HCT116 (cell line): ENCODE results near the gene CENPE. TPM values are rescaled to one million over a fixed set of nuclear protein-coding genes. Genes with fewer than 3 reads are reported as not detected.

Experiments used
- ATAC-seq: fragments of 200-7000 bp; cut with Tn5 transposase; 2 replicates; pipeline ENCODE4 v1.9.1; 2020; ENCODE audit warnings: mild to moderate bottlenecking, moderate library complexity
- BruUV-seq: library from RNA; stranded (reverse); fragments of 400-500 nt; replicated peaks from 2 replicates; lab custom pipeline; 2021; lab: Mats Ljungman, UMichigan
- CTCF ChIA-PET: fragments of 300-600 bp; sonication (Branson Sonifier 250); formaldehyde crosslinking; loops from one replicate; lab custom pipeline; 2021; ENCODE audit warnings: antibody characterized with exemption; lab: Charles Lee
- POLR2A ChIA-PET: fragments of 300-600, 350-600 bp; sonication (Branson Sonifier 250); formaldehyde crosslinking; loops from one replicate; lab custom pipeline; 2021; ENCODE audit warnings: antibody characterized with exemption; lab: Charles Lee
- RAD21 ChIA-PET, 2 experiments: fragments of 300-600 bp; sonication (Branson Sonifier 250); formaldehyde crosslinking; loops; one replicate each; lab custom pipeline; 2023; ENCODE audit warnings: low total read pairs in 2 of 2; ENCODE audit not compliant: uncharacterized antibody in 2 of 2, unreplicated experiment in 2 of 2, low non-redundant PET in 1 of 2; lab: Charles Lee
- DNase-seq: peaks from one replicate; pipeline ENCODE4 v3.0.0-alpha.2; 2010; ENCODE audit warnings: low read depth, low spot score
- H2AFZ ChIP-seq: fragments of 200-600 bp; shearing (Covaris generic), sonication (generic); 2 replicates; pipeline ENCODE4 v1.6.1; 2017; ENCODE audit warnings: low read depth, mixed run types, mixed read lengths, antibody characterized with exemption, low read length; ENCODE audit not compliant: poor library complexity, severe bottlenecking
- H3K27ac ChIP-seq: 2 replicates; pipeline ENCODE4 v1.5.1; 2012; ENCODE audit warnings: low read depth, low read length
- H3K27me3 ChIP-seq: fragments of 200-600 bp; sonication (generic); 2 replicates; pipeline ENCODE4 v1.6.1; 2016; ENCODE audit warnings: mixed run types, low read length, mixed read lengths; ENCODE audit not compliant: insufficient read depth
- H3K36me3 ChIP-seq, 2 experiments: fragments of 200-500 bp in 1 of 2; fragments of 200-600 bp in 1 of 2; sonication (Bioruptor generic) in 1 of 2; sonication (generic) in 1 of 2; 2 replicates each; pipeline versions ENCODE4 v1.5.1 to v1.6.1; 2014 to 2016; ENCODE audit warnings: low read length in 2 of 2, inconsistent platforms in 1 of 2, mixed read lengths in 1 of 2, mixed run types in 1 of 2; ENCODE audit not compliant: insufficient read depth in 2 of 2, control insufficient read depth in 1 of 2
- H3K4me1 ChIP-seq, 2 experiments: fragments of 200-600 bp in 1 of 2; sonication (generic) in 1 of 2; 2 replicates each; pipeline versions ENCODE4 v1.5.1 to v1.6.1; 2012 to 2017; ENCODE audit warnings: low read length in 2 of 2, inconsistent platforms in 1 of 2, mild to moderate bottlenecking in 1 of 2, mixed read lengths in 1 of 2, mixed run types in 1 of 2, moderate library complexity in 1 of 2; ENCODE audit not compliant: insufficient read depth in 2 of 2, control insufficient read depth in 1 of 2
- H3K4me2 ChIP-seq: fragments of 200-600 bp; sonication (generic); 2 replicates; pipeline ENCODE4 v1.6.1; 2017; ENCODE audit warnings: mixed run types, low read length, mixed read lengths
- H3K4me3 ChIP-seq, 2 experiments: fragments of 200-600 bp in 1 of 2; sonication (generic) in 1 of 2; replicated peaks in 1 of 2; 2 replicates each; pipeline ENCODE4 v1.5.1; 2011 to 2016; ENCODE audit warnings: low read length in 2 of 2, control low read depth in 1 of 2, low read depth in 1 of 2, mild to moderate bottlenecking in 1 of 2, mixed read lengths in 1 of 2, mixed run types in 1 of 2
- H3K79me2 ChIP-seq: fragments of 200-600 bp; sonication (generic); 2 replicates; pipeline ENCODE4 v1.6.1; 2017; ENCODE audit warnings: mild to moderate bottlenecking, mixed run types, low read length, moderate library complexity, mixed read lengths; ENCODE audit not compliant: insufficient read depth
- H3K9ac ChIP-seq: fragments of 200-600 bp; sonication (generic); 2 replicates; pipeline ENCODE4 v1.6.1; 2016; ENCODE audit warnings: low read length, mixed read lengths
- H3K9me2 ChIP-seq: fragments of 200-600 bp; sonication (generic), shearing (Covaris generic); 2 replicates; pipeline ENCODE4 v1.6.1; 2017; ENCODE audit warnings: mixed run types, mild to moderate bottlenecking, moderate library complexity; ENCODE audit not compliant: insufficient read depth
- H3K9me3 ChIP-seq, 2 experiments: fragments of 200-500 bp in 1 of 2; fragments of 200-600 bp in 1 of 2; sonication (Bioruptor generic) in 1 of 2; sonication (generic) in 1 of 2; 2 replicates each; pipeline ENCODE4 v1.6.1; 2014 to 2017; ENCODE audit warnings: low read length in 2 of 2, mixed read lengths in 2 of 2, inconsistent platforms in 1 of 2, low read depth in 1 of 2, mild to moderate bottlenecking in 1 of 2, mixed run types in 1 of 2, moderate library complexity in 1 of 2; ENCODE audit not compliant: control insufficient read depth in 1 of 2, insufficient read depth in 1 of 2
- H4K20me1 ChIP-seq: fragments of 200-600 bp; sonication (generic), shearing (Covaris generic); 2 replicates; pipeline ENCODE4 v1.6.1; 2017; ENCODE audit warnings: mixed run types, mild to moderate bottlenecking, moderate library complexity; ENCODE audit not compliant: insufficient read depth
- CBX3 ChIP-seq: IDR thresholded peaks from 2 replicates; pipeline ENCODE4 v1.6.1; 2012; ENCODE audit warnings: low read depth
- CEBPB ChIP-seq: IDR thresholded peaks from 2 replicates; pipeline ENCODE4 v1.6.1; 2012; ENCODE audit warnings: low read depth
- EZH2 ChIP-seq: fragments of 200-600 bp; sonication (generic); IDR thresholded peaks from 2 replicates; pipeline ENCODE4 v1.6.1; 2017; ENCODE audit warnings: antibody characterized with exemption, mixed run types
- EZH2phosphoT487 ChIP-seq: fragments of 200-600 bp; IDR thresholded peaks from 2 replicates; pipeline ENCODE4 v1.6.1; 2018; ENCODE audit warnings: antibody characterized with exemption, borderline replicate concordance
- FOSL1 ChIP-seq: IDR thresholded peaks from 2 replicates; pipeline ENCODE4 v1.6.1; 2012; ENCODE audit warnings: low read depth
- POLR2AphosphoS5 ChIP-seq: IDR thresholded peaks from 2 replicates; pipeline ENCODE4 v1.6.1; 2011; ENCODE audit warnings: mild to moderate bottlenecking, low read depth, low read length, moderate library complexity
- RAD21 ChIP-seq: IDR thresholded peaks from 2 replicates; pipeline ENCODE4 v1.6.1; 2012; ENCODE audit warnings: low read depth, mild to moderate bottlenecking
- SIN3A ChIP-seq: IDR thresholded peaks from 2 replicates; pipeline ENCODE4 v1.6.1; 2012; ENCODE audit warnings: low read depth
- TCF7L2 ChIP-seq: IDR thresholded peaks from 2 replicates; pipeline ENCODE4 v1.7.0; 2011; ENCODE audit warnings: borderline replicate concordance, inconsistent platforms; ENCODE audit not compliant: insufficient read depth, insufficient read length; ENCODE audit errors: extremely low read depth
- YY1 ChIP-seq: IDR thresholded peaks from 2 replicates; pipeline ENCODE4 v1.6.1; 2011; ENCODE audit warnings: low read length, low read depth, moderate library complexity, mild to moderate bottlenecking; ENCODE audit not compliant: insufficient replicate concordance; ENCODE audit errors: extremely low read depth
- ZFX ChIP-seq: fragments of 450-650 bp; IDR thresholded peaks from 2 replicates; pipeline ENCODE4 v1.6.1; 2017
- ZNF274 ChIP-seq: fragments of 200-500 bp; sonication (Bioruptor generic); IDR thresholded peaks from 2 replicates; pipeline ENCODE4 v1.6.1; 2014; ENCODE audit warnings: mild to moderate bottlenecking, low read depth, low read length, inconsistent platforms
- intact Hi-C: fragments of 100-400 bp; cut with micrococcal nuclease; formaldehyde crosslinking; loops from 2 replicates; pipeline ENCODE4 v1.10.0; 2022
- total RNA-seq: library from RNA; stranded (reverse); gene quantifications from one replicate; pipeline ENCODE4 v1.2.1, GENCODE V29; 2021; ENCODE audit not compliant: unreplicated experiment
- TF ChIP-seq, protein P1 (sequence below): IDR thresholded peaks from 2 replicates; pipeline ENCODE4 v1.6.1; 2012
- TF ChIP-seq, protein P2 (sequence below): IDR thresholded peaks from 2 replicates; pipeline ENCODE4 v1.6.1; 2012
- TF ChIP-seq, protein P3 (sequence below): IDR thresholded peaks from 2 replicates; pipeline ENCODE4 v1.6.1; 2012; ENCODE audit warnings: low read depth

CENPE gene
- total RNA-seq, 1 experiment from 2014 or later = 31.3 TPM

DNA sequence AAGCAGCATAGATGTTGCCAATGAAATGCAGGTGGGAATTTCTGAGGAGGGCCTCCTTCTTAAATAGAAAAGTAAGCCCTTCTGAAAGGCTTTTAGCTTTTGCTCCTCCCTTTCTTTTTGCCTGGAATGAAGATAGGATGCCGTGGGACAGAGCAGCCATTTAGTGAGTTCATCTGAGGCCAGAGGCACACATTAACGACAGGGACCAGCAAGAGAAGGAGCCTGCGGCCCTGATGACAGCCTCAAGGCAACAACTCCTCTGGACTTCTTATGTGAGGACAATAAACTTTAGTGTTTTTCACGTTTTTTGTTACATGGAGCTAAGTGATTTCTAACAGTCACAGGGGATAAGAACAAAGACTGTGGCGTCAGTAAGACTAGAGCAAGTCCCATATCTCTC, 97.5 kb downstream of the CENPE start:
- ATAC-seq (no peak), DNase-seq (no peak)
- no peaks in the 10 kb centered on the region for H4K20me1 ChIP-seq
- POLR2A ChIA-PET = no interaction called here
- no peak overlapping the region for H2AFZ ChIP-seq
- H3K4me1 ChIP-seq = peaks cover 0 to 10% of the 10 kb centered on the region in 2 experiments; a peak in 2 of 4 replicates
- H3K9me2 ChIP-seq = no peaks in the 10 kb centered on the region
- intact Hi-C loops = loop anchor here (10.0 kb wide), 1 partner anchor 834 kb away; no protein-coding TSS in a partner anchor
- RAD21 ChIA-PET = no interaction called here
- no peak overlapping the region for H3K27ac ChIP-seq
- no peaks in the 10 kb centered on the region for H3K9me3 ChIP-seq
- no peaks in the 10 kb centered on the region for H3K27me3 ChIP-seq
- no peaks in the 10 kb centered on the region for H3K36me3 ChIP-seq
- TF ChIP-seq RAD21 (no peak), CBX3 (no peak)
- H3K4me2 ChIP-seq = no peak overlapping the region
- H3K4me3 ChIP-seq = no peak overlapping the region
- CTCF ChIA-PET = interaction anchor here (1.2 to 3.2 kb wide), 3 partner anchors 54 to 670 kb away, joined by 4 to 23 read pairs (median 7); no protein-coding TSS in a partner anchor
- no peaks in the 10 kb centered on the region for H3K79me2 ChIP-seq
- BruUV-seq = no TSS peak
- no peak overlapping the region for H3K9ac ChIP-seq

DNA sequence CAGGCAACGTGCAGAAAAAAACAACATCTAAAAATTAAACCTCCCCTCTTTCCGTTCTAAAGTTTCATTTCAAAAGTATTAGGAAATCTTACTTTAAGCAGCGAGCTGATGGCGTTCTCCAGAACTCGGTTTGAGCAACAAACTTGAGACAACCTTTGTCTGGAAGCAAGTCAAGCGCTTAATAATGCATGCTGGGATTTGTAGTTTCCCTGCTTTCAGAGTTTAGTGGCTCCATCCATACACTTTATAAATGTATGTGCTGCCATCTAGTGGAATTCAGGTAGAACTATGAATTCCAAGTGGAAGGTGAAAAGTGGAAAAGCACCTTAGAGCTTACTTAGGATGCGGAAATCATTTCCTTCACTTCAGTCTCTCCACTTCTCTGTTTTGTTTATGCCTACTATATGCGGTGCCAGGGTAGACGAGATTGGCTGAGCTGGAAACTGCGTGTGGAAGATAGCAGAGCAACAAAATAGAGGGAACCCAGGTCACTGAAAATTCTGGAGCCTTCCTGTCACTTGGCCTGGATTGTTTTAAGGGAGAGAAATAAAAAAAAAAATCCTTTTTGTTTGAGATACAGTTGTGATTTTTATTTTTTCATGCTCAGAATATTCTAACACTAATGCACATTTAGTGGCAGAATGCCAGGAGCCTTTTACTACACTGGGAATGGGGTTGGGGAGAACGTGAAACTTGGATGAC, 98.3 kb downstream of the CENPE start, which contains the start of gene BDH2:
Gene BDH2, minus strand, starts transcription at position 144 of the 702 bp plus-strand sequence. CDS start 3,580 bp downstream, outside the sequence.
- CTCF ChIA-PET = interaction anchor here (0.7 to 3.2 kb wide), 11 partner anchors 9 to 686 kb away, joined by 3 to 23 read pairs (median 3); no protein-coding TSS in a partner anchor
- H2AFZ ChIP-seq = peak within 1 kb of the TSS; percentile 90
- ATAC-seq = peak; percentile 94
- H3K9me3 ChIP-seq = no peaks in the 10 kb centered on the region
- no TSS peak for BruUV-seq
- H4K20me1 ChIP-seq = no peaks in the 10 kb centered on the region
- POLR2A ChIA-PET = no interaction called here
- H3K27me3 ChIP-seq = no peaks in the 10 kb centered on the region
- intact Hi-C loops = loop anchor here (5.0 to 10.0 kb wide), 3 partner anchors 275 to 835 kb away; partner anchors contain the start of genes SLC39A8 and UBE2D3
- RAD21 ChIA-PET = interaction anchor here in 1 of 2 experiments (0.6 to 0.9 kb wide), 2 partner anchors 272 to 479 kb away, joined by 3 read pairs; partner anchors contain the start of gene UBE2D3
- no peaks in the 10 kb centered on the region for H3K79me2 ChIP-seq
- peaks cover 0 to 10% of the 10 kb centered on the region in 2 experiments; a peak in 2 of 4 replicates for H3K4me1 ChIP-seq
- H3K36me3 ChIP-seq = no peaks in the 10 kb centered on the region
- peak; percentile 79 for DNase-seq
- peak within 1 kb of the TSS; percentile 11 to 42; a peak in 3 of 4 replicates for H3K4me3 ChIP-seq
- peak within 1 kb of the TSS; percentile 59 for H3K4me2 ChIP-seq
- no peak within 1 kb of the TSS for H3K27ac ChIP-seq
- no peaks in the 10 kb centered on the region for H3K9me2 ChIP-seq
- no peak within 1 kb of the TSS for H3K9ac ChIP-seq
- TF ChIP-seq SIN3A (no peak), ZNF274 (no peak), POLR2AphosphoS5 (peak; percentile 25; the same call in 1 of the 2 replicates), YY1 (peak; percentile 71), EZH2phosphoT487 (no peak), CEBPB (peak; percentile 52; the same call in 1 of the 2 replicates), RAD21 (peak; percentile 89), CBX3 (peak; percentile 64; the same call in 1 of the 2 replicates), EZH2 (no peak), TCF7L2 (no peak), ZFX (no peak), FOSL1 (no peak)
- TF ChIP-seq, protein P1, sequence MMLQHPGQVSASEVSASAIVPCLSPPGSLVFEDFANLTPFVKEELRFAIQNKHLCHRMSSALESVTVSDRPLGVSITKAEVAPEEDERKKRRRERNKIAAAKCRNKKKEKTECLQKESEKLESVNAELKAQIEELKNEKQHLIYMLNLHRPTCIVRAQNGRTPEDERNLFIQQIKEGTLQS = no peak
- TF ChIP-seq, protein P2, sequence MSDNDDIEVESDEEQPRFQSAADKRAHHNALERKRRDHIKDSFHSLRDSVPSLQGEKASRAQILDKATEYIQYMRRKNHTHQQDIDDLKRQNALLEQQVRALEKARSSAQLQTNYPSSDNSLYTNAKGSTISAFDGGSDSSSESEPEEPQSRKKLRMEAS = no peak
- TF ChIP-seq, protein P3, sequence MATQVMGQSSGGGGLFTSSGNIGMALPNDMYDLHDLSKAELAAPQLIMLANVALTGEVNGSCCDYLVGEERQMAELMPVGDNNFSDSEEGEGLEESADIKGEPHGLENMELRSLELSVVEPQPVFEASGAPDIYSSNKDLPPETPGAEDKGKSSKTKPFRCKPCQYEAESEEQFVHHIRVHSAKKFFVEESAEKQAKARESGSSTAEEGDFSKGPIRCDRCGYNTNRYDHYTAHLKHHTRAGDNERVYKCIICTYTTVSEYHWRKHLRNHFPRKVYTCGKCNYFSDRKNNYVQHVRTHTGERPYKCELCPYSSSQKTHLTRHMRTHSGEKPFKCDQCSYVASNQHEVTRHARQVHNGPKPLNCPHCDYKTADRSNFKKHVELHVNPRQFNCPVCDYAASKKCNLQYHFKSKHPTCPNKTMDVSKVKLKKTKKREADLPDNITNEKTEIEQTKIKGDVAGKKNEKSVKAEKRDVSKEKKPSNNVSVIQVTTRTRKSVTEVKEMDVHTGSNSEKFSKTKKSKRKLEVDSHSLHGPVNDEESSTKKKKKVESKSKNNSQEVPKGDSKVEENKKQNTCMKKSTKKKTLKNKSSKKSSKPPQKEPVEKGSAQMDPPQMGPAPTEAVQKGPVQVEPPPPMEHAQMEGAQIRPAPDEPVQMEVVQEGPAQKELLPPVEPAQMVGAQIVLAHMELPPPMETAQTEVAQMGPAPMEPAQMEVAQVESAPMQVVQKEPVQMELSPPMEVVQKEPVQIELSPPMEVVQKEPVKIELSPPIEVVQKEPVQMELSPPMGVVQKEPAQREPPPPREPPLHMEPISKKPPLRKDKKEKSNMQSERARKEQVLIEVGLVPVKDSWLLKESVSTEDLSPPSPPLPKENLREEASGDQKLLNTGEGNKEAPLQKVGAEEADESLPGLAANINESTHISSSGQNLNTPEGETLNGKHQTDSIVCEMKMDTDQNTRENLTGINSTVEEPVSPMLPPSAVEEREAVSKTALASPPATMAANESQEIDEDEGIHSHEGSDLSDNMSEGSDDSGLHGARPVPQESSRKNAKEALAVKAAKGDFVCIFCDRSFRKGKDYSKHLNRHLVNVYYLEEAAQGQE = no peak
